H1 (cell line): Measurements from ENCODE around the gene TSKU. TPM values are rescaled to one million over a fixed set of nuclear protein-coding genes. Genes with fewer than 3 reads are reported as not detected.

Source experiments
- CTCF ChIA-PET: fragments of 300-600 bp; sonication (Branson Sonifier 250); formaldehyde crosslinking; loops from one replicate; lab custom pipeline; 2021; ENCODE audit not compliant: partially characterized antibody; lab: Charles Lee
- POLR2A ChIA-PET: fragments of 300-600 bp; sonication (Branson Sonifier 250); formaldehyde crosslinking; loops from one replicate; lab custom pipeline; 2021; ENCODE audit warnings: inconsistent platforms; ENCODE audit not compliant: partially characterized antibody; lab: Charles Lee
- DNase-seq, 2 experiments: peaks; one replicate each; pipeline versions ENCODE4 v3.0.0 to v3.0.0-alpha.2; 2010 to 2022; ENCODE audit warnings: low spot score in 2 of 2, low read depth in 1 of 2, mixed read lengths in 1 of 2
- FAIRE-seq: peaks from 2 replicates; lab custom pipeline; 2011; peaks lifted over from hg19 to GRCh38; lab: Jason Lieb, UNC
- H2AFZ ChIP-seq: 2 replicates; pipeline ENCODE4 v1.8.1; 2012; ENCODE audit warnings: low read length, inconsistent platforms
- H2AK5ac ChIP-seq: 2 replicates; pipeline ENCODE4 v1.6.1; 2013; ENCODE audit warnings: low read depth, low read length
- H2BK120ac ChIP-seq: replicated peaks from 2 replicates; pipeline ENCODE3; 2013; ENCODE audit warnings: low read depth, low read length, inconsistent platforms
- H2BK12ac ChIP-seq: 2 replicates; pipeline ENCODE4 v1.6.1; 2013; ENCODE audit warnings: low read depth, low read length
- H2BK15ac ChIP-seq: 2 replicates; pipeline ENCODE4 v1.6.1; 2013; ENCODE audit warnings: low read length
- H2BK20ac ChIP-seq: 2 replicates; pipeline ENCODE4 v1.6.1; 2013; ENCODE audit warnings: low read length
- H2BK5ac ChIP-seq: 2 replicates; pipeline ENCODE4 v1.6.1; 2013; ENCODE audit warnings: low read depth, low read length
- H3K14ac ChIP-seq: 2 replicates; pipeline ENCODE4 v1.6.1; 2013; ENCODE audit warnings: inconsistent platforms; ENCODE audit not compliant: insufficient read length
- H3K18ac ChIP-seq: 2 replicates; pipeline ENCODE4 v1.6.1; 2013; ENCODE audit warnings: low read length; ENCODE audit errors: extremely low read depth
- H3K23ac ChIP-seq: 2 replicates; pipeline ENCODE4 v1.6.1; 2013; ENCODE audit warnings: inconsistent platforms; ENCODE audit not compliant: insufficient read length
- H3K23me2 ChIP-seq: 2 replicates; pipeline ENCODE4 v1.6.1; 2013; ENCODE audit warnings: low read depth, low read length
- H3K27ac ChIP-seq: 2 replicates; pipeline ENCODE4 v1.6.1; 2011; ENCODE audit warnings: low read depth, low read length, inconsistent platforms
- H3K27me3 ChIP-seq, 4 experiments: replicated peaks in 1 of 4; 1 replicate in 1 of 4; 2 replicates in 3 of 4; pipeline versions ENCODE4 v1.6.1 to v1.8.1; 2011 to 2013; ENCODE audit warnings: low read length in 3 of 4, mild to moderate bottlenecking in 3 of 4, inconsistent platforms in 2 of 4, mixed read lengths in 2 of 4, moderate library complexity in 1 of 4; ENCODE audit not compliant: control insufficient read depth in 3 of 4, insufficient read depth in 3 of 4; ENCODE audit errors: extremely low read depth in 1 of 4
- H3K36me3 ChIP-seq, 4 experiments: 2 replicates each; pipeline versions ENCODE4 v1.6.1 to v1.8.1; 2011 to 2013; ENCODE audit warnings: mild to moderate bottlenecking in 4 of 4, low read length in 3 of 4, moderate library complexity in 2 of 4, control low read depth in 1 of 4, inconsistent platforms in 1 of 4; ENCODE audit not compliant: insufficient read depth in 4 of 4, control insufficient read depth in 2 of 4
- H3K4ac ChIP-seq: replicated peaks from 2 replicates; pipeline ENCODE3; 2013; ENCODE audit warnings: low read length, low read depth, mixed read lengths, inconsistent platforms; ENCODE audit not compliant: insufficient read length
- H3K4me1 ChIP-seq, 4 experiments: replicated peaks in 1 of 4; 1 replicate in 1 of 4; 2 replicates in 3 of 4; pipeline versions ENCODE4 v1.6.1 to v1.8.1; 2011 to 2013; ENCODE audit warnings: low read length in 3 of 4, inconsistent platforms in 2 of 4, mixed read lengths in 1 of 4; ENCODE audit not compliant: insufficient read depth in 4 of 4, control insufficient read depth in 3 of 4
- H3K4me2 ChIP-seq, 2 experiments: 2 replicates each; pipeline versions ENCODE4 v1.6.1 to v1.8.1; 2011 to 2013; ENCODE audit warnings: low read depth in 2 of 2, low read length in 2 of 2, control low read depth in 1 of 2, inconsistent platforms in 1 of 2, mild to moderate bottlenecking in 1 of 2; ENCODE audit not compliant: insufficient read depth in 1 of 2
- H3K4me3 ChIP-seq, 4 experiments: fragments of 200-600, 300-600 bp in 1 of 4; sonication (generic), shearing (Covaris generic), sonication (Bioruptor Twin) in 1 of 4; 2 replicates each; pipeline versions ENCODE4 v1.5.1 to v1.8.1; 2011 to 2016; ENCODE audit warnings: low read length in 4 of 4, low read depth in 3 of 4, control low read depth in 2 of 4, inconsistent platforms in 2 of 4, mild to moderate bottlenecking in 2 of 4, mixed read lengths in 1 of 4, moderate library complexity in 1 of 4; ENCODE audit not compliant: insufficient read depth in 2 of 4; ENCODE audit errors: extremely low read depth in 1 of 4
- H3K56ac ChIP-seq: replicated peaks from 2 replicates; pipeline ENCODE3; 2013; ENCODE audit warnings: low read depth, mild to moderate bottlenecking, mixed read lengths, low read length, inconsistent platforms; ENCODE audit not compliant: insufficient read length
- H3K79me1 ChIP-seq: 2 replicates; pipeline ENCODE4 v1.6.1; 2013; ENCODE audit warnings: low read depth, low read length, control low read depth
- H3K79me2 ChIP-seq, 2 experiments: 2 replicates each; pipeline versions ENCODE4 v1.6.1 to v1.8.1; 2012 to 2013; ENCODE audit warnings: low read length in 2 of 2, mild to moderate bottlenecking in 2 of 2, inconsistent platforms in 1 of 2; ENCODE audit not compliant: insufficient read depth in 2 of 2, control insufficient read depth in 1 of 2
- H3K9ac ChIP-seq, 4 experiments: replicated peaks in 1 of 4; 1 replicate in 1 of 4; 2 replicates in 3 of 4; pipeline versions ENCODE4 v1.6.1 to v1.8.1; 2011 to 2013; ENCODE audit warnings: low read depth in 3 of 4, low read length in 3 of 4, control low read depth in 2 of 4, mild to moderate bottlenecking in 2 of 4, moderate library complexity in 2 of 4, inconsistent platforms in 1 of 4; ENCODE audit errors: extremely low read depth in 1 of 4
- H3K9me3 ChIP-seq, 2 experiments: 2 replicates each; pipeline versions ENCODE4 v1.6.1 to v1.8.1; 2012 to 2013; ENCODE audit warnings: mild to moderate bottlenecking in 2 of 2, moderate library complexity in 2 of 2, control low read depth in 1 of 2, inconsistent platforms in 1 of 2, low read depth in 1 of 2, low read length in 1 of 2, mixed read lengths in 1 of 2; ENCODE audit not compliant: insufficient read depth in 2 of 2
- H4K20me1 ChIP-seq, 2 experiments: replicated peaks in 1 of 2; 2 replicates each; pipeline versions ENCODE3 to v1.8.1; 2011 to 2013; ENCODE audit warnings: inconsistent platforms in 2 of 2, low read length in 2 of 2, mild to moderate bottlenecking in 1 of 2; ENCODE audit not compliant: insufficient read depth in 2 of 2, control insufficient read depth in 1 of 2
- H4K5ac ChIP-seq: 2 replicates; pipeline ENCODE4 v1.6.1; 2013; ENCODE audit warnings: low read length, low read depth, mixed read lengths, inconsistent platforms; ENCODE audit not compliant: insufficient read length
- H4K8ac ChIP-seq: 2 replicates; pipeline ENCODE4 v1.8.0; 2013; ENCODE audit warnings: mild to moderate bottlenecking, moderate library complexity, low read length, inconsistent platforms; ENCODE audit not compliant: insufficient read depth; ENCODE audit errors: extremely low read depth
- H4K91ac ChIP-seq: replicated peaks from 2 replicates; pipeline ENCODE3; 2013; ENCODE audit warnings: low read length, mixed read lengths, inconsistent platforms; ENCODE audit not compliant: insufficient read length
- RXRA ChIP-seq: IDR thresholded peaks from 2 replicates; pipeline ENCODE4 v1.6.1; 2011; ENCODE audit warnings: low read depth, mild to moderate bottlenecking, low read length, moderate library complexity; ENCODE audit not compliant: insufficient read depth
- WGBS, 2 experiments: shearing (Covaris generic) in 1 of 2; methylation state at CpG; one replicate each; pipeline versions ENCODE4 v1.1.6 to v1.1.7; 2013 to 2015; ENCODE audit warnings: low lambda C conversion rate in 2 of 2, mixed read lengths in 2 of 2, inconsistent platforms in 1 of 2, low coverage in 1 of 2, missing lambda C conversion rate in 1 of 2; ENCODE audit not compliant: insufficient replicate concordance in 2 of 2, insufficient coverage in 1 of 2, insufficient read length in 1 of 2; ENCODE audit errors: extremely low coverage in 1 of 2, missing lambda C conversion rate in 1 of 2; 5-methylcytosine and 5-hydroxymethylcytosine counted together
- polyA plus RNA-seq, 7 experiments: library from polyadenylated mRNA; depleted of rRNA in 3 of 7; stranded (reverse) in 5 of 7; unstranded in 2 of 7; fragments of >200 nt in 5 of 7; fragments of 200-250 nt in 2 of 7; gene quantifications; 1 replicate in 5 of 7; 2 replicates in 1 of 7; 4 replicates in 1 of 7; pipeline versions ENCODE4 v1.2.1 to v1.2.3, GENCODE V29; 2011 to 2013; ENCODE audit warnings: missing spikeins in 2 of 7, mixed read lengths in 2 of 7
- total RNA-seq: library from RNA; stranded (reverse); fragmentation: NEBNext Ultra II Directional; extraction: Animal tissue kit (Norgen Biotek cat#: 25700); gene quantifications from 2 replicates; pipeline ENCODE4 v1.2.1, GENCODE V29; 2021

The TSKU gene
- total and polyA plus RNA-seq, 2 of the 8 experiments (the other 6 are each of a cell fraction or from before 2014, with no cell fraction given): 22.8 to 28.4 TPM

DNA sequence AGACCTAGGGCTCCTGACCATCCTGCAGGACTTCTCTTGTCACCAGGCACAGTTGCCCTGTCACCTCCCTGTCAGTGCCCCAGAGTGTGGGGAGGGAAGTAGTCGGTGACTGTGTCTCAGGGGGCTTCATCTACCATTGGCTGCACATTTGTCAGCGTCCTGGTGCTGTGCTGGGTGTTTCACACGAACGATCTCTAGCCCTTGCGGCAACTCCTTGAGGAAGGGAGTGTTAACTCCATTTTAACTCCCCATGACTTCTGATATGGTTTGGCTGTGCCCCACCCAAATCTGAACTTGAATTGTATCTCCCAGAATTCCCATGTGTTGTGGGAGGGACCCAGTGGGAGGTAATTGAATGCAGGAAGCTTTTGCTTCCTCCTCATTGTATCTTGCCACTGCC is 7.1 kb downstream of the TSKU start:
- H4K20me1 ChIP-seq: peaks cover 20 to 39% of the 10 kb centered on the region in 2 experiments
- CTCF ChIA-PET: interaction anchor here (1.6 to 1.9 kb wide), 2 partner anchors 9 to 17 kb away, joined by 3 to 5 read pairs; no protein-coding TSS in a partner anchor
- 73% methylated on average over 5 of the region's 5 CpGs; no CpG with 5 or more reads in 1 of the 2 experiments for WGBS, 2 experiments
- no peak for TF ChIP-seq RXRA

More for the DNA sequence above, 7.1 kb downstream of the TSKU start:
- Histone ChIP-seq H3K14ac (no peak overlapping the region), H2AK5ac (no peak overlapping the region), H3K27ac (no peak overlapping the region), H3K56ac (no peak overlapping the region), H2BK5ac (no peak overlapping the region), H3K4me2 (no peak overlapping the region), H2BK20ac (no peak overlapping the region), H3K23ac (no peak overlapping the region), H3K23me2 (peaks cover 2% of the 10 kb centered on the region; the same call in 1 of the 2 replicates), H3K36me3 (no peaks in the 10 kb centered on the region; a peak in 1 of 8 replicates), H4K5ac (no peak overlapping the region), H2BK15ac (no peak overlapping the region), H3K4me3 (no peak overlapping the region), H2AFZ (no peak overlapping the region), H3K4ac (no peak overlapping the region), H2BK120ac (no peak overlapping the region), H3K4me1 (peaks cover 17 to 33% (median 30%) of the 10 kb centered on the region in 4 experiments), H3K9ac (no peak overlapping the region), H3K79me1 (peaks cover 35% of the 10 kb centered on the region), H3K9me3 (peaks cover 8 to 10% of the 10 kb centered on the region in 2 experiments; a peak in 3 of 4 replicates), H3K27me3 (no peaks in the 10 kb centered on the region), H2BK12ac (no peak overlapping the region), H4K8ac (no peak overlapping the region), H3K18ac (no peak overlapping the region), H3K79me2 (peaks cover 33 to 98% of the 10 kb centered on the region in 2 experiments), H4K91ac (peak overlapping the region; percentile 5)
- POLR2A ChIA-PET: no interaction called here
- FAIRE-seq (no peak), DNase-seq (no peak)
